Measurements from ENCODE around the gene SEC14L5.

The SEC14L5 gene

GRCh38 chr16:5060073-5060641, 102.0 kb downstream of the SEC14L5 start:
- peaks cover 5% of the 10 kb centered on the region for H3K4me1 ChIP-seq (ENCODE audit: control insufficient read depth, insufficient read depth, low read length)
- H3K9me3 ChIP-seq (ENCODE audit: control insufficient read depth, insufficient read depth, low read depth, low read length) = no peaks in the 10 kb centered on the region
- H3K4me3 ChIP-seq (ENCODE audit: low read depth, low read length) = no peak overlapping the region
- no peak for TF ChIP-seq ZNF114 (tag by site-specific recombination; IDR thresholded peaks at IDR 0.05)
- TF ChIP-seq ZNF843 (tag by site-specific recombination; IDR thresholded peaks at IDR 0.05) = no peak
- no peak for TF ChIP-seq HOXA7 (CRISPR knock-in tag; IDR thresholded peaks at IDR 0.05; ENCODE audit: borderline replicate concordance)
- TF ChIP-seq WT1 (tag by site-specific recombination; IDR thresholded peaks at IDR 0.05) = no peak
- H3K27ac ChIP-seq (ENCODE audit: extremely low read depth, low read depth, low read length) = no peak overlapping the region
- ChIA-PET POLR2A (interaction anchor here (1.1 kb wide), 1 partner anchor 26 kb away, joined by 4 read pairs; the partner anchor contains the start of gene NAGPA), CTCF (interaction anchor here (1.0 to 1.2 kb wide), 2 partner anchors 17 to 27 kb away, joined by 3 read pairs; no protein-coding TSS in a partner anchor)
- H3K36me3 ChIP-seq (ENCODE audit: control insufficient read depth in 2 of 2, insufficient read depth in 1 of 2, low read length in 2 of 2) = no peaks in the 10 kb centered on the region

GRCh38 chr16:5062051-5062450, 103.9 kb downstream of the SEC14L5 start:
- no peaks in the 10 kb centered on the region for H3K36me3 ChIP-seq (ENCODE audit: control insufficient read depth in 2 of 2, insufficient read depth in 1 of 2, low read length in 2 of 2)
- H3K9me3 ChIP-seq (ENCODE audit: control insufficient read depth, insufficient read depth, low read depth, low read length) = no peaks in the 10 kb centered on the region
- CTCF ChIA-PET = interaction anchor here (0.7 to 0.9 kb wide), 2 partner anchors 9 to 71 kb away, joined by 3 to 5 read pairs; partner anchors contain the start of gene ALG1
- TF ChIP-seq HOXC10 (CRISPR knock-in tag; IDR thresholded peaks at IDR 0.05) = no peak
- no peak for TF ChIP-seq ZNF704 (tag by site-specific recombination; IDR thresholded peaks at IDR 0.05)
- no peak for TF ChIP-seq ZNF112 (tag by site-specific recombination; IDR thresholded peaks at IDR 0.05)
- no peak for TF ChIP-seq ZNF26 (tag by site-specific recombination; IDR thresholded peaks at IDR 0.05)
- TF ChIP-seq PRDM2 (tag by site-specific recombination; IDR thresholded peaks at IDR 0.05; ENCODE audit: borderline replicate concordance) = no peak
- TF ChIP-seq ZBTB17 (tag by site-specific recombination; IDR thresholded peaks at IDR 0.05) = no peak
- TF ChIP-seq ZNF280C (tag by site-specific recombination; IDR thresholded peaks at IDR 0.05) = no peak
- no peak for TF ChIP-seq ZBTB7A (tag by site-specific recombination; IDR thresholded peaks at IDR 0.05; ENCODE audit: low read depth)
- TF ChIP-seq, protein P1, sequence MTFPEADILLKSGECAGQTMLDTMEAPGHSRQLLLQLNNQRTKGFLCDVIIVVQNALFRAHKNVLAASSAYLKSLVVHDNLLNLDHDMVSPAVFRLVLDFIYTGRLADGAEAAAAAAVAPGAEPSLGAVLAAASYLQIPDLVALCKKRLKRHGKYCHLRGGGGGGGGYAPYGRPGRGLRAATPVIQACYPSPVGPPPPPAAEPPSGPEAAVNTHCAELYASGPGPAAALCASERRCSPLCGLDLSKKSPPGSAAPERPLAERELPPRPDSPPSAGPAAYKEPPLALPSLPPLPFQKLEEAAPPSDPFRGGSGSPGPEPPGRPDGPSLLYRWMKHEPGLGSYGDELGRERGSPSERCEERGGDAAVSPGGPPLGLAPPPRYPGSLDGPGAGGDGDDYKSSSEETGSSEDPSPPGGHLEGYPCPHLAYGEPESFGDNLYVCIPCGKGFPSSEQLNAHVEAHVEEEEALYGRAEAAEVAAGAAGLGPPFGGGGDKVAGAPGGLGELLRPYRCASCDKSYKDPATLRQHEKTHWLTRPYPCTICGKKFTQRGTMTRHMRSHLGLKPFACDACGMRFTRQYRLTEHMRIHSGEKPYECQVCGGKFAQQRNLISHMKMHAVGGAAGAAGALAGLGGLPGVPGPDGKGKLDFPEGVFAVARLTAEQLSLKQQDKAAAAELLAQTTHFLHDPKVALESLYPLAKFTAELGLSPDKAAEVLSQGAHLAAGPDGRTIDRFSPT (tag by site-specific recombination; IDR thresholded peaks at IDR 0.05) = no peak
- TF ChIP-seq ZNF449 (tag by site-specific recombination; IDR thresholded peaks at IDR 0.05) = no peak
- TF ChIP-seq ZNF24 (tag by site-specific recombination; IDR thresholded peaks at IDR 0.05) = no peak
- TF ChIP-seq ZNF600 (tag by site-specific recombination; IDR thresholded peaks at IDR 0.05) = no peak
- TF ChIP-seq ZNF664 (tag by site-specific recombination; IDR thresholded peaks at IDR 0.05) = no peak
- TF ChIP-seq ZNF248 (tag by site-specific recombination; IDR thresholded peaks at IDR 0.05) = no peak
- TF ChIP-seq ZSCAN16 (tag by site-specific recombination; IDR thresholded peaks at IDR 0.05) = no peak
- TF ChIP-seq ZNF623 (tag by site-specific recombination; IDR thresholded peaks at IDR 0.05) = no peak
- H3K4me3 ChIP-seq (ENCODE audit: low read depth, low read length) = no peak overlapping the region
- POLR2A ChIA-PET = no interaction called here
- H3K4me1 ChIP-seq (ENCODE audit: control insufficient read depth, insufficient read depth, low read length) = peaks cover 14% of the 10 kb centered on the region
- H3K27ac ChIP-seq (ENCODE audit: extremely low read depth, low read depth, low read length) = no peak overlapping the region

Data from HEK293 (cell line).